ENCODE data around the gene SPACA7.

Gene SPACA7

DNA sequence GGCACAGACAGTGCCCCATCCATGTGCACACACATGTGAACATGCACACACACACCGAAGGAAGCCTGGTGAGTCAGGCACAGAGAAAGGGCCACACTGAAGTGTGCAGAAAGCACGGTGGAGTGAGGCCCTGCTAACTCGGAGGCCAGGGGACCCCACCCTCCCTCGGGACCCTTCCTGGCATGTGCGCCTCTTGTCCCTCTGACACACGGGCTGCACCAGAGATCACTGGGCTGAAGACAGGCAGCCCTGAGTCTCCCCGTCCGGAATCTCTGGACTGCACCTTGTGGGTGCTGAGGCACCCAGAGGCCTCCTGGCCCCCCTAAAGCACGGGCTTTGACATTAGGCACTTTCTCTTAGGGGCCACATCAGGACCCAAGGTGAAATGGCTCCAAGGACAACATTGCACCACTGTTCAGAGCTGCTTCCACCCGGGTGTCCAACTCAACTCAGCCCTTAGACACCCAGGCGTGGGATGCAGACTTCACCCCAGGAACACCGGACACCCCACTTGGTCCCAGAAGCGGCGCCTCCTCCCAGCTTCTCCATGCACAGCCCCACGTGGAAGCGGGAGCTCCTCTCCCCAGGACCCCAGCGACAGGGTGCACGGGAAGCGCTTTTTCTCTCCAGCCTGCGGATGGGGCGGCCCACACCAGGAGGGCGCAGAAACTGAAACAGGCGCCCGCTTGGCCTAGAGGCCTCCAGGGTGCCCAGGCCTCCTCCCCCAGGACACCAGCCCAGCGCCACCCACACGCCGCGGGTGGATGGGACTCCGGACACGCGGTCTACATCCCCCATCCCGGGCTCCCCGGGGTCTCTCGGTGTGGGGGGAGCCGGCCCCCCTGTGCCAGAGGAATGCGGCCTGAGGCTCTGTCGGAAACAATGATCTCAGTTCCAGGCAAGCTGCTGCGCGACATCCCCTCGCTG lies 90.2 kb downstream of the SPACA7 start:
- DNase-seq (ENCODE audit: extremely low spot score), result no peak
- POLR2A ChIA-PET, result no interaction called here
- CTCF ChIA-PET, result no interaction called here
- no peak for TF ChIP-seq FOXM1 (IDR thresholded peaks at IDR 0.05; ENCODE audit: borderline replicate concordance)
- no peak for TF ChIP-seq HDGF (IDR thresholded peaks at IDR 0.05; ENCODE audit: borderline replicate concordance)
- TF ChIP-seq NFRKB (IDR thresholded peaks at IDR 0.05), result no peak
- TF ChIP-seq BHLHE40 (IDR thresholded peaks at IDR 0.05; ENCODE audit: borderline replicate concordance), result no peak
- no peak for TF ChIP-seq ELF4 (IDR thresholded peaks at IDR 0.05)
- no peak for TF ChIP-seq SP1 (IDR thresholded peaks at IDR 0.05)
- TF ChIP-seq L3MBTL2 (conservative IDR thresholded peaks at IDR 0.05), result no peak
- no peak for TF ChIP-seq LEF1 (IDR thresholded peaks at IDR 0.05; ENCODE audit: borderline replicate concordance)
- TF ChIP-seq, protein P1, sequence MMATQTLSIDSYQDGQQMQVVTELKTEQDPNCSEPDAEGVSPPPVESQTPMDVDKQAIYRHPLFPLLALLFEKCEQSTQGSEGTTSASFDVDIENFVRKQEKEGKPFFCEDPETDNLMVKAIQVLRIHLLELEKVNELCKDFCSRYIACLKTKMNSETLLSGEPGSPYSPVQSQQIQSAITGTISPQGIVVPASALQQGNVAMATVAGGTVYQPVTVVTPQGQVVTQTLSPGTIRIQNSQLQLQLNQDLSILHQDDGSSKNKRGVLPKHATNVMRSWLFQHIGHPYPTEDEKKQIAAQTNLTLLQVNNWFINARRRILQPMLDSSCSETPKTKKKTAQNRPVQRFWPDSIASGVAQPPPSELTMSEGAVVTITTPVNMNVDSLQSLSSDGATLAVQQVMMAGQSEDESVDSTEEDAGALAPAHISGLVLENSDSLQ (IDR thresholded peaks at IDR 0.05), result no peak
- TF ChIP-seq FOXA1 (IDR thresholded peaks at IDR 0.05), result no peak
- no peak for TF ChIP-seq SUZ12 (IDR thresholded peaks at IDR 0.05)
- TF ChIP-seq ZNF384 (IDR thresholded peaks at IDR 0.05), result no peak
- TF ChIP-seq ARNT (IDR thresholded peaks at IDR 0.05), result no peak
- no peak for TF ChIP-seq FOXK2 (IDR thresholded peaks at IDR 0.05)
- no peak for TF ChIP-seq TARDBP (IDR thresholded peaks at IDR 0.05)

- TF ChIP-seq SUZ12 (IDR thresholded peaks at IDR 0.05) (no peak), ELF4 (IDR thresholded peaks at IDR 0.05) (no peak), FOXM1 (IDR thresholded peaks at IDR 0.05; ENCODE audit: borderline replicate concordance) (no peak), SP1 (IDR thresholded peaks at IDR 0.05) (no peak), FOXK2 (IDR thresholded peaks at IDR 0.05) (no peak), FOXA1 (IDR thresholded peaks at IDR 0.05) (no peak), TARDBP (IDR thresholded peaks at IDR 0.05) (no peak), HDGF (IDR thresholded peaks at IDR 0.05; ENCODE audit: borderline replicate concordance) (no peak), L3MBTL2 (conservative IDR thresholded peaks at IDR 0.05) (no peak), LEF1 (IDR thresholded peaks at IDR 0.05; ENCODE audit: borderline replicate concordance) (no peak), CTBP1 (IDR thresholded peaks at IDR 0.05; ENCODE audit: borderline replicate concordance) (no peak), ZNF384 (IDR thresholded peaks at IDR 0.05) (no peak), ARNT (IDR thresholded peaks at IDR 0.05) (no peak), NFRKB (IDR thresholded peaks at IDR 0.05) (no peak), BHLHE40 (IDR thresholded peaks at IDR 0.05; ENCODE audit: borderline replicate concordance) (no peak)
- TF ChIP-seq, protein P1 (IDR thresholded peaks at IDR 0.05), result no peak
- ChIA-PET POLR2A (no interaction called here), CTCF (no interaction called here)
- DNase-seq (ENCODE audit: extremely low spot score), result no peak
These were observed 91.1 kb downstream of the SPACA7 start for GRCh38 chr13:112467236-112467635.

- TF ChIP-seq SP1 (IDR thresholded peaks at IDR 0.05), result no peak
- TF ChIP-seq CTBP1 (IDR thresholded peaks at IDR 0.05; ENCODE audit: borderline replicate concordance), result no peak
- TF ChIP-seq FOXK2 (IDR thresholded peaks at IDR 0.05), result no peak
- TF ChIP-seq ZNF384 (IDR thresholded peaks at IDR 0.05), result no peak
- no peak for TF ChIP-seq LEF1 (IDR thresholded peaks at IDR 0.05; ENCODE audit: borderline replicate concordance)
- no peak for TF ChIP-seq FOXA1 (IDR thresholded peaks at IDR 0.05)
- TF ChIP-seq HDGF (IDR thresholded peaks at IDR 0.05; ENCODE audit: borderline replicate concordance), result no peak
- TF ChIP-seq ARNT (IDR thresholded peaks at IDR 0.05), result no peak
- TF ChIP-seq, protein P1 (IDR thresholded peaks at IDR 0.05), result no peak
- no peak for TF ChIP-seq BHLHE40 (IDR thresholded peaks at IDR 0.05; ENCODE audit: borderline replicate concordance)
- TF ChIP-seq FOXM1 (IDR thresholded peaks at IDR 0.05; ENCODE audit: borderline replicate concordance), result no peak
- no peak for TF ChIP-seq ELF4 (IDR thresholded peaks at IDR 0.05)
- no peak for DNase-seq (ENCODE audit: extremely low spot score)
- ChIA-PET CTCF (no interaction called here), POLR2A (no interaction called here)
These were observed 91.9 kb downstream of the SPACA7 start for GRCh38 chr13:112468069-112468468.

- ChIA-PET POLR2A (no interaction called here), CTCF (no interaction called here)
- DNase-seq (ENCODE audit: extremely low spot score), result no peak
- TF ChIP-seq NFRKB (IDR thresholded peaks at IDR 0.05), result no peak
- no peak for TF ChIP-seq ARNT (IDR thresholded peaks at IDR 0.05)
- no peak for TF ChIP-seq HDGF (IDR thresholded peaks at IDR 0.05; ENCODE audit: borderline replicate concordance)
- no peak for TF ChIP-seq ZNF384 (IDR thresholded peaks at IDR 0.05)
- TF ChIP-seq FOXA1 (IDR thresholded peaks at IDR 0.05), result no peak
- TF ChIP-seq LEF1 (IDR thresholded peaks at IDR 0.05; ENCODE audit: borderline replicate concordance), result no peak
- no peak for TF ChIP-seq L3MBTL2 (conservative IDR thresholded peaks at IDR 0.05)
- no peak for TF ChIP-seq TARDBP (IDR thresholded peaks at IDR 0.05)
- TF ChIP-seq BHLHE40 (IDR thresholded peaks at IDR 0.05; ENCODE audit: borderline replicate concordance), result no peak
- no peak for TF ChIP-seq SP1 (IDR thresholded peaks at IDR 0.05)
These were observed 93.1 kb downstream of the SPACA7 start for GRCh38 chr13:112469071-112469745.

DNA sequence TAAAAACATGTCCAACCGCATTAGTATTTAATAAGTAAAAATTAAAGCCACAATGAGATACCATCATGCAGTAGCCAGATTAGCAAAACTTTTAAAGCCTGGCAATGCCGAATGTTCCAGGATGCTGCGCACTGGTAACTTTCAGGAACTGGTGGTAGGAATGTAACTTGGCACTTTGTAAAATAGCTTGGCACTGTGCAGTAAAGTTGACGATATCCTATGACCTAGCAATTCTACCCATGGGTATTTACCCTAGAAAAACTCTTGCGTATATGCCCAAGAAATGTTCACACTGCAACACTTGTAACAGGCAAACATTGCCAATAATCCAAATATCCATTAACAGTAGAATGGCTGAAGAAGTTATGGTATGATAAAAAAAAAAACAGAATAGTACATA lies 97.7 kb downstream of the SPACA7 start:
- TF ChIP-seq SUZ12 (IDR thresholded peaks at IDR 0.05), result no peak
- no peak for TF ChIP-seq SP1 (IDR thresholded peaks at IDR 0.05)
- no peak for TF ChIP-seq CTBP1 (IDR thresholded peaks at IDR 0.05; ENCODE audit: borderline replicate concordance)
- TF ChIP-seq ARNT (IDR thresholded peaks at IDR 0.05), result no peak
- TF ChIP-seq LEF1 (IDR thresholded peaks at IDR 0.05; ENCODE audit: borderline replicate concordance), result no peak
- TF ChIP-seq FOXM1 (IDR thresholded peaks at IDR 0.05; ENCODE audit: borderline replicate concordance), result no peak
- TF ChIP-seq, protein P1 (IDR thresholded peaks at IDR 0.05), result no peak
- no peak for TF ChIP-seq TARDBP (IDR thresholded peaks at IDR 0.05)
- TF ChIP-seq BHLHE40 (IDR thresholded peaks at IDR 0.05; ENCODE audit: borderline replicate concordance), result no peak
- POLR2A ChIA-PET, result no interaction called here
- DNase-seq (ENCODE audit: extremely low spot score), result no peak
- CTCF ChIA-PET, result no interaction called here

Measured in HEK293T (cell line).